Measurements from ENCODE around the gene SRPRA. TPM values are rescaled to one million over a fixed set of nuclear protein-coding genes. Genes with fewer than 3 reads are reported as not detected.
A peak's percentile ranks its signal among the peaks of the same experiment; 100 is the strongest.

Gene SRPRA
- total and polyA plus RNA-seq, 8 donors, result 67.9 to 154 (median 77.6) TPM

- TF ChIP-seq CTCF (IDR thresholded peaks at IDR 0.05), result no peak
- no peak for DNase-seq
- Histone ChIP-seq H3K4me3 (no peak overlapping the region), H3K9me3 (no peaks in the 10 kb centered on the region), H3K27ac (no peak overlapping the region), H3K36me3 (no peaks in the 10 kb centered on the region), H3K27me3 (no peaks in the 10 kb centered on the region), H3K4me1 (peaks cover 0 to 56% of the 10 kb centered on the region in 2 donors)
- intact Hi-C loops (cut with DNase I), result no loop called here
- ATAC-seq, result no peak
These were observed 51.2 kb downstream of the SRPRA start for GRCh38 chr11:126217491-126217890.

- H3K27me3 ChIP-seq, result no peaks in the 10 kb centered on the region
- no peaks in the 10 kb centered on the region for H3K9me3 ChIP-seq
- no peak overlapping the region for H3K4me3 ChIP-seq
- DNase-seq (no peak), ATAC-seq (no peak)
- H3K4me1 ChIP-seq, result peaks cover 0 to 62% of the 10 kb centered on the region in 2 donors
- intact Hi-C loops (cut with DNase I), result no loop called here
- TF ChIP-seq CTCF (IDR thresholded peaks at IDR 0.05), result no peak
- no peaks in the 10 kb centered on the region for H3K36me3 ChIP-seq
- H3K27ac ChIP-seq, result no peak overlapping the region
These were observed 52.0 kb downstream of the SRPRA start for GRCh38 chr11:126216526-126217305.

- no peaks in the 10 kb centered on the region for H3K27me3 ChIP-seq
- ATAC-seq (peak; percentile 10), DNase-seq (no peak)
- TF ChIP-seq CTCF (IDR thresholded peaks at IDR 0.05), result no peak
- H3K36me3 ChIP-seq, result peaks cover 0 to under 1% of the 10 kb centered on the region in 2 donors
- H3K4me1 ChIP-seq, result peaks cover 4 to 68% of the 10 kb centered on the region in 2 donors
- intact Hi-C loops (cut with DNase I), result no loop called here
- peak overlapping the region; percentile 48 to 67 for H3K27ac ChIP-seq
- no peaks in the 10 kb centered on the region for H3K9me3 ChIP-seq
- no peak overlapping the region for H3K4me3 ChIP-seq
These were observed 53.9 kb downstream of the SRPRA start for GRCh38 chr11:126214841-126215240.

- ATAC-seq, result no peak
- H3K27ac ChIP-seq, result peak overlapping the region; percentile 48 to 67
- DNase-seq, result no peak
- no peaks in the 10 kb centered on the region for H3K27me3 ChIP-seq
- H3K36me3 ChIP-seq, result peaks cover 0 to 5% of the 10 kb centered on the region in 2 donors
- intact Hi-C loops (cut with DNase I), result no loop called here
- H3K4me3 ChIP-seq, result no peak overlapping the region
- TF ChIP-seq CTCF (IDR thresholded peaks at IDR 0.05), result no peak
- no peaks in the 10 kb centered on the region for H3K9me3 ChIP-seq
- H3K4me1 ChIP-seq, result peaks cover 4 to 68% of the 10 kb centered on the region in 2 donors
These were observed 54.3 kb downstream of the SRPRA start for GRCh38 chr11:126214441-126214840.

Other genes with a start within 250 kb of the SRPRA start
- 10 to 100 TPM; 10.7 to 16.3 TPM for gene CDON, start 206.0 kb downstream of the SRPRA start, total RNA-seq
- gene CDON, start 206.0 kb downstream of the SRPRA start, polyA plus RNA-seq (ENCODE audit: insufficient read length in 6 of 6), result 10 to 100 TPM in 4 of 6 donors, 1 to 10 TPM in 2; 8.6 to 13.0 (median 11.1) TPM
- 10 to 100 TPM; 13.2 to 21.1 TPM for gene RPUSD4, start 57.2 kb downstream of the SRPRA start, total RNA-seq
- gene RPUSD4, start 57.2 kb downstream of the SRPRA start, polyA plus RNA-seq (ENCODE audit: insufficient read length in 6 of 6), result 10 to 100 TPM; 39.7 to 45.8 (median 43.3) TPM
- 10 to 100 TPM; 23.7 to 27.8 TPM for gene FAM118B, start 57.1 kb downstream of the SRPRA start, total RNA-seq
- 10 to 100 TPM; 27.7 to 34.9 (median 29.5) TPM for gene FAM118B, start 57.1 kb downstream of the SRPRA start, polyA plus RNA-seq (ENCODE audit: insufficient read length in 6 of 6)
- 10 to 100 TPM; 19.6 to 24.2 TPM for gene FOXRED1, start 259 bp upstream of the SRPRA start, total RNA-seq
- 10 to 100 TPM; 39.5 to 59.7 (median 46.5) TPM for gene FOXRED1, start 259 bp upstream of the SRPRA start, polyA plus RNA-seq (ENCODE audit: insufficient read length in 6 of 6)
- 10 to 100 TPM in 1 of 2 donors, 1 to 10 TPM in 1; 8.5 to 15.4 TPM for gene TIRAP, start 14.2 kb upstream of the SRPRA start, total RNA-seq
- 10 to 100 TPM; 19.2 to 21.0 (median 19.4) TPM for gene TIRAP, start 14.2 kb upstream of the SRPRA start, polyA plus RNA-seq (ENCODE audit: insufficient read length in 6 of 6)
- gene DCPS, start 35.2 kb upstream of the SRPRA start, total RNA-seq, result 10 to 100 TPM; 16.4 to 18.0 TPM
- gene DCPS, start 35.2 kb upstream of the SRPRA start, polyA plus RNA-seq (ENCODE audit: insufficient read length in 6 of 6), result 10 to 100 TPM; 19.9 to 24.4 (median 22.1) TPM
- gene ST3GAL4, start 86.8 kb upstream of the SRPRA start, total RNA-seq, result 10 to 100 TPM; 33.1 to 35.9 TPM
- 10 to 100 TPM; 30.2 to 38.8 (median 34.6) TPM for gene ST3GAL4, start 86.8 kb upstream of the SRPRA start, polyA plus RNA-seq (ENCODE audit: insufficient read length in 6 of 6)

All from left lung (tissue), 10 donors.